ENCODE data around the gene RBM15B.
A peak's percentile ranks its signal among the peaks of the same experiment; 100 is the strongest.

RBM15B gene

GRCh38 chr3:51392355-51393133, 1.5 kb downstream of the RBM15B start:
- no peak for DNase-seq

- DNase-seq = no peak
These were observed 2.0 kb downstream of the RBM15B start for GRCh38 chr3:51393134-51393495.

GRCh38 chr3:51393564-51393963, 2.5 kb downstream of the RBM15B start:
- no peak for DNase-seq

GRCh38 chr3:51394541-51394940, 3.5 kb downstream of the RBM15B start:
- DNase-seq = no peak

GRCh38 chr3:51395493-51396213, 4.6 kb downstream of the RBM15B start:
- DNase-seq = no peak

GRCh38 chr3:51396401-51396800, 5.3 kb downstream of the RBM15B start:
- no peak for DNase-seq

GRCh38 chr3:51397392-51397791, 6.3 kb downstream of the RBM15B start:
- no peak for DNase-seq

GRCh38 chr3:51398595-51399310, 7.7 kb downstream of the RBM15B start:
- DNase-seq = no peak

- DNase-seq = no peak
These were observed 9.1 kb downstream of the RBM15B start for GRCh38 chr3:51400166-51400565.

GRCh38 chr3:51401735-51402134, 10.7 kb downstream of the RBM15B start:
- DNase-seq = no peak

GRCh38 chr3:51403675-51404074, 12.6 kb downstream of the RBM15B start:
- DNase-seq = peak in 1 of 6 experiments; percentile 24

GRCh38 chr3:51408021-51408420, 16.9 kb downstream of the RBM15B start:
- no peak for DNase-seq

- no peak for DNase-seq
These were observed 17.7 kb downstream of the RBM15B start for GRCh38 chr3:51408813-51409212.

GRCh38 chr3:51422211-51422610, 31.1 kb downstream of the RBM15B start:
- no peak for DNase-seq

- no peak for DNase-seq
These were observed 35.8 kb downstream of the RBM15B start for GRCh38 chr3:51426921-51427320.

GRCh38 chr3:51429138-51429537, 38.1 kb downstream of the RBM15B start:
- no peak for DNase-seq

GRCh38 chr3:51434110-51434509, 43.0 kb downstream of the RBM15B start:
- DNase-seq = no peak

- DNase-seq = peak in 5 of 6 experiments; percentile 8 to 60 (median 44)
These were observed 43.8 kb downstream of the RBM15B start for GRCh38 chr3:51434746-51435327.

- DNase-seq = no peak
These were observed 46.0 kb downstream of the RBM15B start for GRCh38 chr3:51436998-51437639.

GRCh38 chr3:51441282-51442030, 50.4 kb downstream of the RBM15B start:
- DNase-seq = no peak

GRCh38 chr3:51445544-51446280, 54.6 kb downstream of the RBM15B start:
- no peak for DNase-seq
